Liver (tissue), 3 donors: ENCODE measurements around the gene MINK1.

Experiments used
- CTCF ChIP-seq: fragments of 150-350 bp; IDR thresholded peaks from 2 replicates; pipeline ENCODE4 v1.5.1; 2017; ENCODE audit warnings: improper control_type of control experiment, low read depth, low read length; ENCODE audit not compliant: missing input control
- EGR1 ChIP-seq, 2 donors: IDR thresholded peaks; 2 replicates each; pipeline ENCODE4 v1.6.1; 2016 to 2018; ENCODE audit warnings: antibody characterized with exemption in 2 of 2, low read depth in 2 of 2
- FOXA1 ChIP-seq: IDR thresholded peaks from 2 replicates; pipeline ENCODE4 v1.6.1; 2016; ENCODE audit warnings: antibody characterized with exemption
- GABPA ChIP-seq, 2 donors: IDR thresholded peaks in 1 of 2; conservative IDR thresholded peaks in 1 of 2; 2 replicates each; pipeline ENCODE4 v1.6.1; 2016; ENCODE audit warnings: antibody characterized with exemption in 2 of 2, mild to moderate bottlenecking in 1 of 2, moderate library complexity in 1 of 2
- JUND ChIP-seq, 2 donors: IDR thresholded peaks; 2 replicates each; pipeline ENCODE4 v1.6.1; 2016; ENCODE audit warnings: antibody characterized with exemption in 2 of 2
- MAX ChIP-seq: IDR thresholded peaks from 2 replicates; pipeline ENCODE4 v1.6.1; 2016; ENCODE audit warnings: antibody characterized with exemption
- RAD21 ChIP-seq, 2 donors: IDR thresholded peaks; 2 replicates each; pipeline ENCODE4 v1.6.1; 2016; ENCODE audit warnings: antibody characterized with exemption in 2 of 2, mild to moderate bottlenecking in 2 of 2
- REST ChIP-seq: IDR thresholded peaks from 2 replicates; pipeline ENCODE4 v1.6.1; 2016; ENCODE audit warnings: antibody characterized with exemption, mild to moderate bottlenecking
- TAF1 ChIP-seq: conservative IDR thresholded peaks from 2 replicates; pipeline ENCODE4 v1.6.1; 2016; ENCODE audit warnings: antibody characterized with exemption, mild to moderate bottlenecking
- donor health status: healthy.
- donor health status: healthy.

- TF ChIP-seq TAF1 (no peak), GABPA (IDR thresholded peaks at IDR 0.05 in 1 of 2, conservative IDR thresholded peaks at IDR 0.05 in 1 of 2) (no peak), CTCF (no peak), JUND (IDR thresholded peaks at IDR 0.05) (no peak), MAX (no peak), EGR1 (IDR thresholded peaks at IDR 0.05; ENCODE audit: low read depth in 2 of 2) (no peak), RAD21 (IDR thresholded peaks at IDR 0.05) (no peak), FOXA1 (no peak), REST (no peak)
Measured at GRCh38 chr17:4932756-4933155, 99.6 kb downstream of the MINK1 start.
